ENCODE data around the gene TACC2.
A peak's percentile ranks its signal among the peaks of the same experiment; 100 is the strongest.

Gene TACC2

DNA sequence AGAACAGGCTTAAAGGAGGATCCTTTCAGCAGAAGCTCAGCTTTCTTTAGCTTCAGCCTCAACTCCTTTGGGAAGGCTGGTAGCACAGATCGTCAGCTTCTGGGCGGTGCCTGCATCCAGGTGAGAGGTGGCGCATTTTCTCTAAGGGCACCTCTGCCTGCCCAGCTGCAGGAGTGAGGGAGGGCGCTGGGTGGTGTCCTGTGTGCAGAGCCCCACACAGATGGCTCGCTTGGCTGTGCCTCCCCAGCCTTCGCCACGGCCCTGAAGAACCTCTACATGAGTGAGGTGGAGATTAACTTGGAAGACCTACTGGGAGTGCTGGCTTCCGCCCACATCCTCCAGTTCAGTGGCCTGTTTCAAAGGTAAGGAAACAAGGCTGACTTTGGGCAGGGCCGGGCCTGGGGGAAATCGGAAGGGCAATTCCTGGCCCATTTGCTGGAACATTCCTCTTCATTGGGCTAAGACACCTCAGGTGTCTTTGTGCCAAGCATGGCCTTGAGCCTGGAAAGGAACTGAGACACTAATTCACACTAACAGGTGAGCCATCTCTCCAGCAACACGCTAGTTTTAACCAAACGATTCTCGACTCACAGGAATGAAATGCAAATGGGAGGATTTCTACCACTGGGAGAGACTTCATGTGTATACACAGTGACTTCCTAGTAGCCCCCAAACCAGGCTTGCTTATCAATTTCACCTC is 302.0 kb downstream of the TACC2 start:
- no peak for DNase-seq (ENCODE audit: low read depth in 4 of 4, low spot score in 1 of 4)

DNA sequence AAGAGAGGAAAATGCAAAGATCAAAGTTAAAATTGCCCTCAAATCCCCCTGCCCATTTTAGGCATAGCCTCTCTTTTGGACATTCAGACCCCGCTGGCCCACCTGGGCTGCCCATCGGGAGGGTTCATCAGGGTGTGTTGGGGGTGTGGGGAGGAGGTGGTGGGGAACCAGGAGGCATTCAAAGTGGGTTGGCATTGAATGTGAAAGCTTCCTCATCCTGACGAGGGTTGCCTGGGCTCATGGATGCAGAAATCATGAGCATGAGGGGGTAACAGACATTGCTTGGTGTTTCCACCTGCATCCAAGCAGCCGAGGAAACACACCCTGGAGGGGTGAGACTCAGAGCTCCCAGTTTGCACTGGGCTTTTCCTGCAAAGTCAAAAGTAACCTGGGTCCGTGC is 302.8 kb downstream of the TACC2 start:
- no peak for DNase-seq (ENCODE audit: low read depth in 4 of 4, low spot score in 1 of 4)

DNA sequence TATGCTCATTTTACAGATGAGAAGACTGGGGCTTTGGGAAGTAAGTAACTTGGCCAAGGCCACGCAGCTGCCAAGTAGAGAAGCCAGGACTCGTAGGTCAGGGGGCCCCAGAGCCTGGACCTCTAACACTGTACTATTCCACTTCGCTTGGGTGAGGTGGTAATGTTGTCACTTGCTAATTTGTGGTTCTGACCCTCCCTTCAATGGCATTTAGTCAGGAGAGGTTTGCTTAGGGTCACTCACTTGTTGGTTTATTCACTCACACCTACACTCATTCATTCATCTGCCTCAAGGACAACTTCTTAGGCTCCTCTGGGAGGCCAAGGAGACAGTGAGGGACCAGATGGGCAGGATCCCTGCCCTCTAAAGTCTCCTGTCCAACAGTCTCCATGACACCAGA is 303.4 kb downstream of the TACC2 start:
- no peak for DNase-seq (ENCODE audit: low read depth in 4 of 4, low spot score in 1 of 4)

DNA sequence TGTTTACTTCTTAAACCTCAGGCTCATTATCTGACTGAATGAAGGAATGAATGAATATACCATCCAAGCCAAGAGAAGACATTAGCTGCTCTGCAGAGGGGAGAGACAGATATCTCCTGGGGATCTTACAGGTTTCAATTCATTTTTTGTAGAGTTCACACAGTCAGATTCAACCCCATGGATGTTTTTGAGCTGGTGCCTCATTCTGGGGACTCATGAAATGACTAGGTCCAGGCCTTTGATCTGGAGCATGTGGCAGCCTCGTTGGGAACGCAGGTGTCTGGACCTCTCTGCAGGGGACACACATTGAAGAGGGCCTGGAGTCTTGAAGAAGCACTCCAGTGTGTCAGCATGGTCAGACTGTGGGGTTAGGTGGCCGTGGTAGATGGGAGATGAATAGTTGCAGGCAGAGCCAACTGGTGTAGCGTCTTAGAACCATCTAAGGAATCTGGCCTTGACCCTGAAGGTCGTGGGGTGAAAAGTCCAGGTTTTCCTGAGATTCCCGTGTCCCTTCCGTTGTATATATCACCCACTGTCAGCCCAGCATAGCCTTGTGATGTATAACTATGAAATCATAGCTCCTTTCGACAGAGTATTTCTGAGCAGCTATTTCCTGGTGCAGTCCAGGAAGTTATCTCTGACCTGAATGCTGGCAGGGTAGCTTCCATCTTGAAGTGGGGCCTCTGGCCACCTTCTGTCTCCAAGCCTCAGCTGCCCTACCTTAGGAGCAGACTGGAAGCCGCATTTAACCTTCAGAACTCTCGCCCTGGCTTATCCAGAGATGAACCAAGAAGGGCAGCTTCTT is 304.4 kb downstream of the TACC2 start:
- DNase-seq (ENCODE audit: low read depth in 4 of 4, low spot score in 1 of 4), result no peak

DNA sequence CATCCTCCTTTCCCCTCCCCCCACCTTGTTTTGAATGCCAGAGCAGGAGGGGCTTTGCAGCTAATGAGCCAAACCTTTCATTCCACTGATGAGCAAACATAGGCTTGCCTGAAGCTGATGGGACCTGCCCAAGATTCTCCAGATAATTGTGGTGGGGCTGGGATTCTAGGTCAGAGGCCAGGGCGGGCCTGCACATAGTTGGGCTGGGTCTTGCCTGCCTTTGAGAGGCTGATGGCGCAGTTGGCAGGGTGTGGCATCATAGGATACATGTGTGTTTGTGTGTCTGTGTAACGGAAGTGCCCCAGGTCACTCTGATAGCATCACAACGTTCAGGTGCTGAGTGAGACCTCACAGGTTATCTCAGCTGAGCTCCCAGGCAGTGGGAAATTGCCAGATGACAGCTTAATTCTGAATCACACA is 305.0 kb downstream of the TACC2 start:
- no peak for DNase-seq (ENCODE audit: low read depth in 4 of 4, low spot score in 1 of 4)

DNA sequence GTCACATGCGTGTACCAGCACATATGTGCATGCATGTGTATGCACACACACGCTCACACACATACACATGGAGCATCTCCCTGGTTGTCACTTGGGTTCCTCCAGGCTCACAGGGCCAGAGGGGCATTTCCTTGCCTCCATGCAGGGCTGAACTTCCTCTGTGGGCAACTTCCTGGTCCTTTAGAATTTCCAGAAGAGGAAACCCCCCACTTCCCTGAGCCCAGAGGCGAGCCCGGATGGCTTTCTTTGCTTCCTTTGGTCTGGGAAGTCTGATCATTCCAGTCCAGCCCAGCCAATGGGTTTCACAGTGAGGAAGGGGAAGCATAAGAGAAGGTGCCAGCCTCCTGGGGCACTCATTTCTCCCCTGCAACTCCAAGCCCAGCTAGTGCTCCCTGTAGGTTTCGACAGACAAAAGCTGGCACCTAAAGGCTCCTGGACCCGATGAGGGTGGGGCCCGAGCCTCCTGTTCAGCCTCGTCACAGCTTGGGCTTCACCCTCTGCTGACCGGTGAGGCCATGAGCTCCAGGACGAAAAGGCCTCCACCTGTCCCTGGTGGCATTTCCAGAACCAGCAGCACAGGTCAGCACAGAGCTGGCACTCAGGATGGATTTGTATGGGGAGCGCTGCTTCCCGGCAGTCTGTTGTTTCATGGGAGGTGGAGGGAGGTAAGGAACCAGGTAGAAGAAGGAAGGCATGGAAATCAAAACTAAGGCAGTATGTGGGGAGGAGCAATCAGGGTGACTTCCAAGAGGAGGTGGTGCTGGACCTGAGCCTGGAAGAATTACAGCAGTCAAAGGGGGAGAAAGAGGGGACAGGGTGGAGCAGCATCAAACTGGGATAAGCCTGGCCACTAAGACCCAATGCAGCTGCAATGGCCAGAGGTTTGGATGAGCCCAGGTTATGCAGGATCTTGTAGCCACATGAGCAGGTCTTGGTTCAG is 305.8 kb downstream of the TACC2 start:
- DNase-seq (ENCODE audit: low read depth in 4 of 4, low spot score in 1 of 4), result no peak

DNA sequence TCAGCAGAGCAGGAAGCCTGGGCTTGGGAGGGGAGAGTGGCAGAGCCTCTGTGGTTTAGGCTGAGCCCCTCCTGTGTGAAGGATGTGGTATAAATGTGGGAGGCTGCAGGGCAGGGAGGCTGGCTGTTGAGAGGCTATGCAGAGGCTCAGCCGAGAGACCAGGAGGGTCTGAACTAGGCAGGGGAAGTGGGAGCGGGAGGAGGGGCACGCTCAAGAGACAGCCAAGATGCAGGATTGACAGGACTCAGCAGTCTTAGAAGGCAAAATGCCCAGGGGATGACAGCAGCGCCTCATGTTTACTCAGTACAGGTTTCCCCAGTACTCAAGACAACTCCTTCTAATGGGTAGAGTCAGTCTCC is 306.5 kb downstream of the TACC2 start:
- DNase-seq (ENCODE audit: low read depth in 4 of 4, low spot score in 1 of 4), result no peak

DNA sequence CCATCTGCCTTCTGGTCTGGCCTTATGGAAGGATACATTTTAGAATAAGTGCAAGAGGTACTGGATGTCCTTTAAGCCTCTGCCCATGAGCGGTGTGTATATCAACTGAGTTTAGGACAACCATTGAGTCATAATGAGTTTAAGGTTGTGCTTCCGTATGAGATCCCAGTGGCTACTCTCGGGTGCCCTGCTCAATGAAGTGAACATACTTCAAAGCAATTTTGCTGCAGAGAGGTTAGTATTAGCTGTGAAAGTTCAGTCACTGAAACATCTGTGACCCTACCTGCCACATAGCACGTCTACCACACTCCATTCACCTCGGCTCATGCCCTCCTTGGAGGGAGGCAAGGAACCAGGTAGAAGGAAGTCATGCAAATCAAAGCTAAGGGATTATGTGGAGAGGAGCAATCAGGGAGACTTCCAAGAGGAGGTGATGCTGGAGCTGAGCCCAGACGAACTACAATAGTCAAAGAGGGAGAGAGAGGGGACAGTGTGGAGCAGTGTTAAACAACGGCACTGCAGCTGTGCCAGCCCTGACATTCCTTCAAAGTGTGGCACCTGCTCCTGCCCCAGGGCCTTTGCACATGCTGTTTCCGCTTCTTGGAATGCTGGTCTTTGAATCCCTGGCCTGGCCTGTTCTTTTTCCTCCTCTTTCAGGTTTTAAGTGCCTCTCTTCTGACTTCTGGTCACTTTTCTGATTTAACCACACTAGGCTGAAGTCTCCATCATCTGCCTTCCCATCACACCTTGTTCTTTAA is 307.6 kb downstream of the TACC2 start:
- DNase-seq (ENCODE audit: low read depth in 4 of 4, low spot score in 1 of 4), result no peak

DNA sequence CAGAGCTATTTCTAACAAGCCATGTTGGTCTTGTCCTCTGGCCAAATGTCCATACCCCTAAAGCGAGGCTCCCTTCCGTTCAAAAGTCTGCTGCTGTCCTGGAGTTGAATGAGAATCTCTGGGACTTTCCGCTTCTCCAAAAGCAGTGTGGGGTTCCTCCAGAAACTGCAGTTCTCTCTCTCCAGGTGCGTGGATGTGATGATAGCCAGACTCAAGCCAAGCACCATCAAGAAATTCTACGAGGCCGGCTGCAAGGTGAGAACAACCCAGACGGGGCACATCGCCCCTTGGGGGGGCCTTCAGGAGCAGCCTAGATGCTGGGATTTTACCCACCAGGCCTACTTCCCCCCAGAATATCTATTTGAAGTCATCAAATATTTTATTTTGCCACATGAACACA is 308.6 kb downstream of the TACC2 start:
- no peak for DNase-seq (ENCODE audit: low read depth in 4 of 4, low spot score in 1 of 4)

DNA sequence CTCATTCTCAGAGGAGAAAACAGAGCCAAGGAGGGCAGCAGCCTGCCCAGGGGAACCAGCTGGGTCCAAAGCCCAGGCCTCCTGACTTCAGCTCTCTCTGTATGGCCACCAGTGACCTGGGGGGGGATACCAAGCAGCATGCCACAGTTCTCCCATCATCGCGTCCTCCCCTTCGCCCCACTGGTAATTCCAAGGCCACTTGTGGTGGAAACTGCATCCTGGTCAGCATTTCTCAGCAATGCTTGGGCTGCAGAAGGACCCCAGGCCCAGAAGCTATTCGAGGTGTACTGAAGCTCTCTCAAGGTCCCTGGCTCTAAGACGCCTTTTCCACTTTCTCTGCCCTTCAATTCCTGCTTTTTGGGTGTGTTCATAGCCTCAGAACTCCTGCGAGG is 309.2 kb downstream of the TACC2 start:
- no peak for DNase-seq (ENCODE audit: low read depth in 4 of 4, low spot score in 1 of 4)

DNA sequence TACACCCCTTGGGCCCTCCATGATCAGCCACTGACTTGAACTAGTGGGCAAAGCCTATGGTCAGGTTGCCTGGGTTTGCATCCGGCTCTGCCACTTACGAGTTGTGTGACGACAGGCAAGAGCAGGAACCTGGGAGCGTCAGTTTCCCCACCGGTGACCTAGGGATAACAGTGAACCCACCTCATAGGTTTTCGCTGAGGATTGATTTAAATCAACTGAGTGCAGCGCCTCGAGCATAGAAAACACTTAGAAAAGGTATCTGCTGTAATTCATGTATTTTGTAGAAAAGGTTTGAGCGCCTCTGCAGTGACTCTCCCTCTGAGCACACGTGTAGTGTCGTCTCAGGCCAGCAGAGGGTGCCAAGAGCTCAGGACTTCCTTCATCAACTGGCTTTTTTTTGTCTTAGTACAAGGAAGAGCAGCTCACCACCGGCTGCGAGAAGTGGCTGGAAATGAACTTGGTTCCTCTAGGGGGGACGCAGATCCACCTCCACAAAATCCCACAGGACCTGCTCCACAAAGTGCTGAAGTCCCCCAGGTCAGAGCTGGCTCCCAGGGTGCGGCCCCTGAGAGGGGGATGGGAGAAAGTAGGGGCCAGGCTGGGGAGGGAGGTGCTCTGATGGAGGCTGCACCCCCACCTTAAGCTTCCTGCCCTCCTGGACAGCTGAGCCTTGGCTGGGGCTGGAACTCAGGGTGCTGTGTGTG is 309.8 kb downstream of the TACC2 start:
- DNase-seq (ENCODE audit: low read depth in 4 of 4, low spot score in 1 of 4), result peak; percentile 19 to 49 (median 43)

DNA sequence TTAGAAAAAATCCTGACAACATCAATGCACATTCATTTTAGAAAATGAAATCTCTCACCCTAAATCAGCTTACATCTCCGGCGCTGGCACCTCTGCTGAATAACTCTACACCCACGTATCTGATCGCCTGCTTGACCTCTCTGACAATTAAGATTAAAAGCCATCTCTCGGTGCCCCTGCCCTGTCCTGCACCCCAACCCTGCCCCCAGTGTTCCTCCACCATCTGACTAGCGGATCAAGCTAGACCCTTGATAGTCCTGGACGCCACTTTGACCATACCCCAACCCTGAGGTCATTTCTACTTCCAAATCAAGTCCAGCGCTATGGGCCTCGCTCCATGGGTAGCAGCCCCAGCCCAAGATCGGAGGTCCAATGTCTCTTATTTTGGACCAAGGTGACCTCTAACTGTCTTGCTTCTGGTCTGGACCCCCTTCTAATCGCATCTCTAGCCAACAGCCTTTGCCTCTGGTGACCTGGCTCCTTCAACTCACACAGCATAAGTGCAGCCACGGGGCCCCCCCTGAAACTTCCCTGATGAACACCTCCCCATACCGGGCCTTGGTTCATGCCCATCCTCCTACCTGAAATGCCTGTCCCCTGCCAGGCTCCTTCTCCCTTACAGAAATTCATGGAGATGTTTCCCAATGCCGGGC is 310.6 kb downstream of the TACC2 start:
- DNase-seq (ENCODE audit: low read depth in 4 of 4, low spot score in 1 of 4), result no peak

DNA sequence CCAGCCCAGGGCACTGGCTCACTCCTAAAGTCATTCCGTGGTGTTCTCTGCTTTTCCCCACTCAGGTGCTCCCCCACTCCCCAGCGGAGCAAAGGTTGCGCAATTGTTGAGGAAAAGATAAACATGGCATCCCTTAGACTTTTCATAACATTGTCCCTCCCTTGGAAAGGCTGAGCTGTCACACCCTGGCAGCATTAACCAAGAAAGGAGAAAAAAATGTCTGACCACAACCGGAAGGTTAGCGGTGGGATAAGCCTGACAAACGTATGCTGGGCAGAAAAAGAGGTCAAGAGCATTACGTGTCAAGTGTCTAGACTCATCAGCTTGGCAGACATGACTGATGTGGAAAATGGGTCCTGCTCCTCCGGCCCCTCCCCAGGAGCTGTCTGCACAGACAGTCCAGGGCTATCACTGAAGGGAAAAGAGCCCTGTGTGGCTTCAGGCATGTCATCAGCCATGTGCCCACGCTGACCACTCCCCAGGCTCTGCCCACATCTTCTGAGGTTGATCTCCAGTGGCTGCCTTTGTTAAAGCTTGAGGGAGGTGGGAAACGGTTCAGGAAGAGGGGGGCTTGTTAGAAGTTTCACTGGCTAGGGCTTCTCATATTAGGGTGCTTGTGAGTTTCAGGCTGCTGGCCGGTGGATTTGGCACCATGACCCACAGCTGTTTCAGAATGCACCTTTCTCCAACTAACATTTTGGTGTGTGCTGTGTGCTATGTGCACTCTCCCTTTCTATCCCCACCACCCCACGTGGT is 312.3 kb downstream of the TACC2 start:
- no peak for DNase-seq (ENCODE audit: low read depth in 4 of 4, low spot score in 1 of 4)

DNA sequence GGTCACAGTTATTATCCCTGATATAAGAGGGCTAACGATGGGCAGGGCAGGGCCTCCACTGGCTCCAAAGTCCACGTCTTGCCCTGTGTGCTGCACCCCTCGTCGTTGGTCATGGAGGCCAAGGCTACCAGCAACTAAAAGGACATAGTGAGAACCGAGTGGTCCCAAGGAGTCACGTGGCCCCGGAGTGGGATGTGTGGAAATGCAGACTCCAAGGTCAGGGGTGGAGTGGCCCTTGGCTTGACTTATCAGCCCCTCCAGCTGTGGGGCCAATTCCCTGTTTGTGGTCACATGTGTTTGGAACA is 312.8 kb downstream of the TACC2 start:
- no peak for DNase-seq (ENCODE audit: low read depth in 4 of 4, low spot score in 1 of 4)

DNA sequence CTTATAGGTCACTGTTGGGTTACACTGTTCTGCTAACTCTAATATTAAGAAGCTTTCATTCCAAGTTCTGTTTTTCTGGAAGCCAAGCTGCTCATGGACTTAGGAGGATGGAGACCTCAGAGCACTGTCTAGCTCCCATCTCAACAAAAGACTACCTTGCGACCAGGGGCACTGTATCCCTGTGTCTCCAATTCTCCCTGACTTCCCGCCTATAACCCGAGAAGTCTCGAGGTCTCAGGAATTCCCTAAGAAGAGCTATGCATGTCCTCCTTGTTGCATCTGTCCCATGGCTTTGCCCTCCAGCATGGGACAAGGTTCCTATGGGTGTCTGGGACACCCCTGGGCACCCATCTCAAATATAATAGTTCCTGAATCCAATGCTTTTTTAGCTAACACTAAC is 313.4 kb downstream of the TACC2 start:
- DNase-seq (ENCODE audit: low read depth in 4 of 4, low spot score in 1 of 4), result no peak

DNA sequence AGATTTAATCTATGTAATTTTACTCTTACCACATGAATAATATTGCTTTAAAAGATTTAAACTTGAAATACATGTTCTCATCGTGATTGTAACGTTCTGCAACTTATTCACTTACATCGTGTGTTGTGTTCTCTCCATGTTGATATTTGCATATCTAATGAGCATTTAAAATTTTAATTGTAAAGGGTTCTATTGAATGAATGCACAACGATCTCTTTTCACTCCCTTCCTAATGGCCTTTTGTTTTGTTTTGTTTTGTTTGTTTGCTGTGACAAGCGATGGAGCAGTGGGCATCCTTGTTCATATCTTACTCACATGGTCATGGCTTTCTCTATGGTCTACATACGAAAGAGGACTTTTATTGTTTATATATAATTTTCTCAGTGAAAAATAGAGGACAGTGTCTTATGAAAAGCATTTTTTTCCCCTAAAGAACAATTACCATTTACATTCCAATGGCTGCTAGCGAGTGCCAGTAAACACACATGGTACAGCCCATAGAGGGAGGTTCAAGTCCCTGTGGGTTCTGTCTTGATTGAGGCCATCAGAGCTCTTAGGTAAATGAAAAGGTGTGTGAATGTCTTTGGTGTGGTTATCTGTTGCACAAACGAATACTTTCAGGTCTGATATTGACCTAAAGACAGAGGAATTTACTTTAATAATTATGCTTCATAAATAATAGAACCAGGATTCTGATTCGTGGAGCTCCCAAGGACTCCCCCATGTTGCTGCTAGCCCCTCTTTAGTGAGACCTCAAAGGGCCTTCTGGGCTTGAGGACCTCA is 314.5 kb downstream of the TACC2 start:
- no peak for DNase-seq (ENCODE audit: low read depth in 4 of 4, low spot score in 1 of 4)
